WERI-Rb-1 (cell line): Measurements from ENCODE around the gene KRT82.
"Not testable (repeated sequence)": the region's sequence is repeated elsewhere in the genome, so short reads cannot be mapped to it uniquely, and the experiment has no call there.

Experiments
- DNase-seq: peaks from one replicate; pipeline ENCODE4 v3.0.0-alpha.2; 2020
- H3K27ac ChIP-seq: fragments of 250-450 bp; sonication (Bioruptor Pico); 2 replicates; pipeline ENCODE4 v1.5.1; 2020; ENCODE audit warnings: mild to moderate bottlenecking, moderate library complexity
- H3K27me3 ChIP-seq: fragments of 250-450 bp; sonication (Bioruptor Pico); 2 replicates; pipeline ENCODE4 v1.5.1; 2021; ENCODE audit warnings: mild to moderate bottlenecking, low read depth, moderate library complexity; ENCODE audit not compliant: insufficient read depth, severe bottlenecking
- H3K36me3 ChIP-seq: fragments of 250-450 bp; sonication (Bioruptor Pico); 2 replicates; pipeline ENCODE4 v1.5.1; 2020; ENCODE audit warnings: mild to moderate bottlenecking, moderate library complexity
- H3K4me3 ChIP-seq: 2 replicates; pipeline ENCODE4 v1.5.1; 2011; ENCODE audit warnings: low read depth, mild to moderate bottlenecking, control low read depth, low read length
- H3K9me3 ChIP-seq: fragments of 250-450 bp; sonication (Bioruptor Pico); 2 replicates; pipeline ENCODE4 v1.5.1; 2021; ENCODE audit warnings: mild to moderate bottlenecking, moderate library complexity; ENCODE audit not compliant: severe bottlenecking
- CTCF ChIP-seq: IDR thresholded peaks from 2 replicates; pipeline ENCODE4 v1.5.1; 2011; ENCODE audit warnings: low read depth, mild to moderate bottlenecking, control low read depth, inconsistent platforms, low read length

Gene KRT82

GRCh38 chr12:52405922-52406385, at the start of gene KRT82:
TSS of gene KRT82 (minus strand) at chr12:52406335. CDS start at chr12:52406277, 58 bp downstream.
- DNase-seq: no peak
- H3K27ac ChIP-seq: no peak within 1 kb of the TSS
- H3K4me3 ChIP-seq: no peak within 1 kb of the TSS
- H3K27me3 ChIP-seq: peaks cover 80% of the 10 kb centered on the region
- no peaks in the 10 kb centered on the region for H3K9me3 ChIP-seq
- TF ChIP-seq CTCF: no peak
- H3K36me3 ChIP-seq: no peaks in the 10 kb centered on the region

GRCh38 chr12:52455821-52456220, 49.7 kb upstream of the KRT82 start:
- DNase-seq: no peak
- Histone ChIP-seq H3K36me3 (no peaks in the 10 kb centered on the region), H3K4me3 (no peak overlapping the region), H3K27ac (no peak overlapping the region), H3K27me3 (peaks cover 85% of the 10 kb centered on the region), H3K9me3 (no peaks in the 10 kb centered on the region)
- TF ChIP-seq CTCF: no peak

- DNase-seq: no peak
- Histone ChIP-seq H3K4me3 (no peak overlapping the region), H3K9me3 (no peaks in the 10 kb centered on the region), H3K27me3 (peaks cover 72% of the 10 kb centered on the region), H3K36me3 (no peaks in the 10 kb centered on the region), H3K27ac (no peak overlapping the region)
- TF ChIP-seq CTCF: no peak
These were observed 48.5 kb upstream of the KRT82 start for GRCh38 chr12:52454411-52455201.

GRCh38 chr12:52452101-52452500, 46.0 kb upstream of the KRT82 start, which contains the start of gene KRT6B:
TSS of gene KRT6B (minus strand) at chr12:52452146. CDS start at chr12:52452078, 68 bp downstream.
- H3K27ac ChIP-seq: no peak within 1 kb of the TSS
- TF ChIP-seq CTCF: no peak
- no peak for DNase-seq

GRCh38 chr12:52448228-52448627, 42.1 kb upstream of the KRT82 start:
- Histone ChIP-seq H3K4me3 (no peak overlapping the region), H3K27me3 (peaks cover 64% of the 10 kb centered on the region), H3K9me3 (no peaks in the 10 kb centered on the region), H3K27ac (no peak overlapping the region), H3K36me3 (no peaks in the 10 kb centered on the region)
- no peak for DNase-seq
- no peak for TF ChIP-seq CTCF

More at GRCh38 chr12:52452101-52452500, 46.0 kb upstream of the KRT82 start, which contains the start of gene KRT6B:
- H3K36me3 ChIP-seq: no peaks in the 10 kb centered on the region
- H3K27me3 ChIP-seq: peaks cover 62% of the 10 kb centered on the region
- H3K9me3 ChIP-seq: no peaks in the 10 kb centered on the region
- no peak within 1 kb of the TSS for H3K4me3 ChIP-seq

- not testable (repeated sequence) for H3K27ac ChIP-seq, H3K9me3 ChIP-seq, H3K36me3 ChIP-seq, DNase-seq, H3K4me3 ChIP-seq
- H3K27me3 ChIP-seq: peaks cover 64% of the 10 kb centered on the region
These were observed 41.1 kb upstream of the KRT82 start for GRCh38 chr12:52447196-52447595.
